Loucy (cell line): Measurements from ENCODE around the gene BPIFB2.
"Not testable (repeated sequence)": the region's sequence is repeated elsewhere in the genome, so short reads cannot be mapped to it uniquely, and the experiment has no call there.

ENCODE experiments used
- H2AFZ ChIP-seq: fragments of 200-600 bp; sonication (generic); 2 replicates; pipeline ENCODE4 v1.6.0; 2016; ENCODE audit warnings: antibody characterized with exemption, mild to moderate bottlenecking, low read length, moderate library complexity
- H3F3A ChIP-seq: fragments of 200-600 bp; 2 replicates; pipeline ENCODE4 v1.6.0; 2016; ENCODE audit warnings: antibody characterized with exemption, low read depth, mild to moderate bottlenecking
- H3K27me3 ChIP-seq: fragments of 200-600 bp; sonication (generic); 2 replicates; pipeline ENCODE4 v1.6.1; 2014; ENCODE audit warnings: low read length, mild to moderate bottlenecking; ENCODE audit not compliant: insufficient read depth, poor library complexity, severe bottlenecking
- H3K36me3 ChIP-seq: fragments of 200-600 bp; sonication (generic); 2 replicates; pipeline ENCODE4 v1.6.1; 2016; ENCODE audit warnings: low read length; ENCODE audit not compliant: insufficient read depth
- H3K4me1 ChIP-seq: fragments of 200-600 bp; sonication (generic); 2 replicates; pipeline ENCODE4 v1.5.1; 2014; ENCODE audit warnings: low read length, mild to moderate bottlenecking; ENCODE audit not compliant: insufficient read depth, poor library complexity, severe bottlenecking
- H3K4me2 ChIP-seq: fragments of 200-600 bp; sonication (generic); 2 replicates; pipeline ENCODE4 v1.6.0; 2014; ENCODE audit warnings: antibody characterized with exemption, low read length, low read depth, mild to moderate bottlenecking; ENCODE audit not compliant: poor library complexity, severe bottlenecking
- H3K4me3 ChIP-seq: fragments of 200-600 bp; sonication (generic); 2 replicates; pipeline ENCODE4 v1.5.1; 2014; ENCODE audit warnings: low read length, mild to moderate bottlenecking, mixed read lengths; ENCODE audit not compliant: poor library complexity, severe bottlenecking
- H3K79me2 ChIP-seq: fragments of 200-600 bp; sonication (generic); 2 replicates; pipeline ENCODE4 v1.6.1; 2014; ENCODE audit warnings: low read length; ENCODE audit not compliant: insufficient read depth
- H3K9ac ChIP-seq: fragments of 200-600 bp; sonication (generic); 2 replicates; pipeline ENCODE4 v1.6.0; 2014; ENCODE audit warnings: mild to moderate bottlenecking, low read depth, low read length, moderate library complexity; ENCODE audit not compliant: poor library complexity, severe bottlenecking
- H3K9me2 ChIP-seq: fragments of 200-600 bp; sonication (generic); replicated peaks from 2 replicates; pipeline ENCODE4 v1.6.1; 2016; ENCODE audit warnings: low read depth, low read length, mixed read lengths
- H3K9me3 ChIP-seq: fragments of 200-600 bp; sonication (generic); 2 replicates; pipeline ENCODE4 v1.6.1; 2014; ENCODE audit warnings: mild to moderate bottlenecking, antibody characterized with exemption, low read length, low read depth; ENCODE audit not compliant: insufficient read depth
- H4K20me1 ChIP-seq: fragments of 200-600 bp; sonication (generic); 2 replicates; pipeline ENCODE4 v1.6.0; 2014; ENCODE audit warnings: antibody characterized with exemption, low read length, mild to moderate bottlenecking; ENCODE audit not compliant: insufficient read depth, poor library complexity, severe bottlenecking
- EZH2phosphoT487 ChIP-seq: fragments of 200-600 bp; IDR thresholded peaks from 2 replicates; pipeline ENCODE4 v1.6.1; 2018; ENCODE audit warnings: antibody characterized with exemption, mild to moderate bottlenecking, moderate library complexity, borderline replicate concordance
- TF ChIP-seq, protein P1 (sequence below): fragments of 200-600 bp; sonication (generic); conservative IDR thresholded peaks from 2 replicates; pipeline ENCODE4 v1.5.1; 2014; ENCODE audit warnings: mild to moderate bottlenecking, antibody characterized with exemption, low read length

BPIFB2 gene

DNA sequence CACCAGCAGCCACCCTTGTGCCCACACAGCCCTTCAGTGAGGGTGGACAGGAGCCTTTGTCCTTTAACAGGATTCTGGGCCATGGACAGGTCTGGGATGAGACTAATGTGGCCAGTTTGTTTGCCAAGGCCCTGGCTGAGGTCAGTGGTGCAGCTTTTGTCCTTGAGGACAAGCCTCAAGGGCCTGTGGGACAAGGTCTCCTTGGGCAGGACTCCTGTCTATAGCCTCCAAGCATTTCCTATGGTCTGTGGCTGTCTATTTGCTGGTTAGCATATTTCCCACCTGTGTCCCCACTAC, 47.3 kb upstream of the BPIFB2 start:
- Histone ChIP-seq H3F3A (no peaks in the 10 kb centered on the region), H3K4me2 (no peak overlapping the region)

DNA sequence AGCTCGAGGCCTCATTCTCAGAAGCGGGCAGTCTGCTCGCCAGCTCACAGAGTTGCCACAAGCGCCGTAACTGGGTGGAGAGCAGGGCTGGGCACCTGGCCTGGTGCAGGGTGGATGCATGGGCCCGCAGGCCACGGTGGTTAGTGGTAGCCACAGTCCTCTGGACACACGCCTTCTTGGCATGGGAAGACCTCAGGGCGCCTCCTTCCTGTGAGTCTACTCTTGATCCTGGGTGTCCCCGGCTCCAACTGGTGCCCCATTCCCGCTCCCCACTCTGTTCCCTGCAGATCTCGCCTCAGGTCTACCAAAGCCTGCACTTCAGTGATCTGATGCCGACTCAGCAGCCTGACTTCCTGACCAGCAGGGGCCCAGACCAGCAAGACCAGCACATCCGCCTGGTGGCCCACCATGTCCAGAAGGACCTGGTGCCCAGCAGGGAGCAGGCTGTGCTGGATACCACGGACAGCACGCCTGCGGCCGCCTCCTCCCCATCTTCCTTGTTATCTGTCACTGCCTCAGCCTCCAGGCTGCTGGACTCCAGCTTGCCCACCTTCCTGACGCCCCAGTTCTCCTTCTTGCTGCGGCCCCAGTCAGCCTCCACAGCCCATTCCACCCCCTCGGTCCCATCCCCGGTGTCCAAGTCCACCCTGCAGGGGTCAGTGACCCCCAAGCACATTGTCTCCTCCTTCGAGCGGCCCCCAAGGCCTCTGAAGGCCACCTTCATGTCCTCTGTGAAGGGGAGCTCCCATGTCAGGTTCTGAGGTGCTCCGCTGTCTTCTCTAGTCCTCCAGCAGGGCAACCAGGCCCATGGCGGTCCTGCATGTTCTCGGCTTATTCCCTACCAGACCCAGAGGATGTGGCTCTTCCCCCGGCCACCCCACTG, 46.4 kb upstream of the BPIFB2 start:
- H2AFZ ChIP-seq, result no peak overlapping the region

More for the DNA sequence above, 47.3 kb upstream of the BPIFB2 start:
- H3K4me3 ChIP-seq, result no peak overlapping the region
- no peaks in the 10 kb centered on the region for H3K79me2 ChIP-seq
- no peaks in the 10 kb centered on the region for H3K9me2 ChIP-seq
- H3K9me3 ChIP-seq, result peaks cover 16% of the 10 kb centered on the region; the same call in 1 of the 2 replicates
- TF ChIP-seq, protein P1, sequence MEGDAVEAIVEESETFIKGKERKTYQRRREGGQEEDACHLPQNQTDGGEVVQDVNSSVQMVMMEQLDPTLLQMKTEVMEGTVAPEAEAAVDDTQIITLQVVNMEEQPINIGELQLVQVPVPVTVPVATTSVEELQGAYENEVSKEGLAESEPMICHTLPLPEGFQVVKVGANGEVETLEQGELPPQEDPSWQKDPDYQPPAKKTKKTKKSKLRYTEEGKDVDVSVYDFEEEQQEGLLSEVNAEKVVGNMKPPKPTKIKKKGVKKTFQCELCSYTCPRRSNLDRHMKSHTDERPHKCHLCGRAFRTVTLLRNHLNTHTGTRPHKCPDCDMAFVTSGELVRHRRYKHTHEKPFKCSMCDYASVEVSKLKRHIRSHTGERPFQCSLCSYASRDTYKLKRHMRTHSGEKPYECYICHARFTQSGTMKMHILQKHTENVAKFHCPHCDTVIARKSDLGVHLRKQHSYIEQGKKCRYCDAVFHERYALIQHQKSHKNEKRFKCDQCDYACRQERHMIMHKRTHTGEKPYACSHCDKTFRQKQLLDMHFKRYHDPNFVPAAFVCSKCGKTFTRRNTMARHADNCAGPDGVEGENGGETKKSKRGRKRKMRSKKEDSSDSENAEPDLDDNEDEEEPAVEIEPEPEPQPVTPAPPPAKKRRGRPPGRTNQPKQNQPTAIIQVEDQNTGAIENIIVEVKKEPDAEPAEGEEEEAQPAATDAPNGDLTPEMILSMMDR, result no peak
- no peak for TF ChIP-seq EZH2phosphoT487
- no peaks in the 10 kb centered on the region for H3K27me3 ChIP-seq
- no peaks in the 10 kb centered on the region for H4K20me1 ChIP-seq
- no peaks in the 10 kb centered on the region for H3K36me3 ChIP-seq
- no peak overlapping the region for H2AFZ ChIP-seq
- H3K4me1 ChIP-seq, result peaks cover 5% of the 10 kb centered on the region
- H3K9ac ChIP-seq, result no peak overlapping the region

DNA sequence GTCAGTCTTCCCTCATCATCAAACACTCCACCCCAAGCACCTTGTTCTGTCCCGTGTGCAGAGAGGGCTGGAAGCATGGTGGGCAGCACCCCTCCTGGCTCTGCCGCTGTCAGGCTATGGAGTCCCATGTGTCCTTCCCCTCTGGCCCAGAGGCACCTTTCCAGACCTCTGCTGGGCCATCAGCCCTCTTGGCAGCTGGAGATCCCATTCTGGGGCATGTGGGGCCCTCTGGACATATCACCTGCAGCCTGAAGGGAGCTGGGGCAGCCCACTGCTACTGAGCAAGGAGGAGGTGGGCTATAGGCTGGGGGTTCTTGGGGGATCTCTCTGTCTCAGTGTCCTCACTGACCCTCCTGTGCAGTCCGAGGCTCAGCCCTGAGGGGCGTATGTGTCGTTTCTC, 45.5 kb upstream of the BPIFB2 start:
- no peak overlapping the region for H3K4me3 ChIP-seq
- no peaks in the 10 kb centered on the region for H3K9me2 ChIP-seq
- H3F3A ChIP-seq, result no peaks in the 10 kb centered on the region
- peaks cover 23% of the 10 kb centered on the region for H3K4me1 ChIP-seq
- H3K9ac ChIP-seq, result no peak overlapping the region
- H2AFZ ChIP-seq, result no peak overlapping the region
- H3K9me3 ChIP-seq, result peaks cover 6% of the 10 kb centered on the region; the same call in 1 of the 2 replicates
- no peaks in the 10 kb centered on the region for H3K27me3 ChIP-seq
- no peak overlapping the region for H3K4me2 ChIP-seq
- TF ChIP-seq EZH2phosphoT487, result no peak
- TF ChIP-seq, protein P1, result no peak
- no peaks in the 10 kb centered on the region for H3K79me2 ChIP-seq
- H4K20me1 ChIP-seq, result no peaks in the 10 kb centered on the region
- H3K36me3 ChIP-seq, result no peaks in the 10 kb centered on the region

More for the DNA sequence above, 46.4 kb upstream of the BPIFB2 start:
- no peaks in the 10 kb centered on the region for H3K79me2 ChIP-seq
- peaks cover 16% of the 10 kb centered on the region; the same call in 1 of the 2 replicates for H3K9me3 ChIP-seq
- H3K4me1 ChIP-seq, result peaks cover 14% of the 10 kb centered on the region
- no peak overlapping the region for H3K4me2 ChIP-seq
- TF ChIP-seq EZH2phosphoT487, result no peak
- TF ChIP-seq, protein P1, result no peak
- H3K9me2 ChIP-seq, result no peaks in the 10 kb centered on the region
- H3K9ac ChIP-seq, result no peak overlapping the region
- H3K27me3 ChIP-seq, result no peaks in the 10 kb centered on the region
- H3F3A ChIP-seq, result no peaks in the 10 kb centered on the region
- no peaks in the 10 kb centered on the region for H4K20me1 ChIP-seq
- H3K4me3 ChIP-seq, result no peak overlapping the region
- no peaks in the 10 kb centered on the region for H3K36me3 ChIP-seq

DNA sequence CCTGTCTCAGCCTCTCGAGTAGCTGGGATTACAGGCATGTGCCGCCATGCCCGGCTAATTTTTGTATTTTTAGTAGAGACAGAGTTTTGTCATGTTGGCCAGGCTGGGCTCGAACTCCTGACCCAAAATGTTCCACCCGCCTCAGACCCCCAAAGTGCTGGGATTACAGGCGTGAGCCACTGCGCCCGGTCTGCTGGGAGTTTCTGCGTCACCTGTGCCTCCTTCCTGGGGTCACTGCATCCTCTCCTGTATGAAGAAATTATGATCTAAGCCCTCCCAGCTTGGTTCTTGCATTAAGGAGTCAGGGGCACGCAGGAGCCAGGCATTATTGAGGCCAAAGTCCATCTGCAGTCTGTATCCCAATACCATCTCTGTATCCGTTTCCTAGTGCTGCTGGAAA, 44.9 kb upstream of the BPIFB2 start:
- H3K4me1 ChIP-seq, result peaks cover 29% of the 10 kb centered on the region
- not testable (repeated sequence) for H3K9me3 ChIP-seq, H2AFZ ChIP-seq, H3K9ac ChIP-seq, H3K79me2 ChIP-seq, H3K4me3 ChIP-seq, H3K27me3 ChIP-seq, H3K4me2 ChIP-seq, H3F3A ChIP-seq, H4K20me1 ChIP-seq, H3K9me2 ChIP-seq, H3K36me3 ChIP-seq
